Endothelial cell (in vitro differentiated cells): Measurements from ENCODE around the gene OGA. TPM values are rescaled to one million over a fixed set of nuclear protein-coding genes. Genes with fewer than 3 reads are reported as not detected.
A peak's percentile ranks its signal among the peaks of the same experiment; 100 is the strongest.

Experiments used
- DNase-seq: peaks from one replicate; pipeline ENCODE4 v3.0.0; 2021; ENCODE audit warnings: low spot score
- H3K27ac Mint-ChIP-seq: one replicate; pipeline ENCODE4 v1.8.0; 2021; ENCODE audit warnings: mixed read lengths, inconsistent platforms; ENCODE audit not compliant: unreplicated experiment
- H3K27me3 Mint-ChIP-seq: one replicate; pipeline ENCODE4 v1.8.0; 2021; ENCODE audit warnings: mild to moderate bottlenecking, moderate library complexity, mixed read lengths, inconsistent platforms; ENCODE audit not compliant: unreplicated experiment
- H3K36me3 Mint-ChIP-seq: one replicate; pipeline ENCODE4 v1.8.0; 2021; ENCODE audit warnings: mild to moderate bottlenecking, low read depth, mixed read lengths, inconsistent platforms; ENCODE audit not compliant: unreplicated experiment
- H3K4me1 Mint-ChIP-seq: one replicate; pipeline ENCODE4 v1.8.0; 2021; ENCODE audit warnings: mild to moderate bottlenecking, mixed read lengths, inconsistent platforms; ENCODE audit not compliant: unreplicated experiment
- H3K4me3 Mint-ChIP-seq: one replicate; pipeline ENCODE4 v1.8.0; 2021; ENCODE audit warnings: mild to moderate bottlenecking, mixed read lengths, inconsistent platforms; ENCODE audit not compliant: unreplicated experiment
- H3K9me3 Mint-ChIP-seq: one replicate; pipeline ENCODE4 v1.8.0; 2021; ENCODE audit warnings: mixed read lengths, inconsistent platforms; ENCODE audit not compliant: unreplicated experiment
- CTCF ChIP-seq: fragments of 200-600 bp; sonication (generic); IDR thresholded peaks from one replicate; pipeline ENCODE4 v1.5.0; 2021; ENCODE audit warnings: antibody characterized with exemption; ENCODE audit not compliant: unreplicated experiment
- total RNA-seq: library from RNA; stranded (reverse); fragmentation: NEBNext Ultra II Directional; extraction: Animal tissue kit (Norgen Biotek cat#: 25700); gene quantifications from one replicate; pipeline ENCODE4 v1.2.1, GENCODE V29; 2021; ENCODE audit not compliant: unreplicated experiment

Gene OGA
- total RNA-seq, 1 donor from 2014 or later, result 115 TPM

GRCh38 chr10:101818872-101819633 is 809 bp upstream of the OGA start:
- no peaks in the 10 kb centered on the region for H3K9me3 Mint-ChIP-seq
- H3K27me3 Mint-ChIP-seq, result peaks cover 19% of the 10 kb centered on the region
- no peak for DNase-seq
- peak overlapping the region; percentile 94 for H3K4me3 Mint-ChIP-seq
- no peak for TF ChIP-seq CTCF
- H3K27ac Mint-ChIP-seq, result peak overlapping the region; percentile 99
- peaks cover 14% of the 10 kb centered on the region for H3K36me3 Mint-ChIP-seq
- H3K4me1 Mint-ChIP-seq, result peaks cover 15% of the 10 kb centered on the region

- peak overlapping the region; percentile 99 for H3K27ac Mint-ChIP-seq
- H3K9me3 Mint-ChIP-seq, result no peaks in the 10 kb centered on the region
- H3K36me3 Mint-ChIP-seq, result peaks cover 11% of the 10 kb centered on the region
- peaks cover 17% of the 10 kb centered on the region for H3K27me3 Mint-ChIP-seq
- no peak for TF ChIP-seq CTCF
- peaks cover 15% of the 10 kb centered on the region for H3K4me1 Mint-ChIP-seq
- no peak for DNase-seq
- peak overlapping the region; percentile 94 for H3K4me3 Mint-ChIP-seq
Measured at GRCh38 chr10:101817337-101818118, 716 bp downstream of the OGA start.

- no peak for TF ChIP-seq CTCF
- Mint-ChIP-seq H3K4me1 (peaks cover 15% of the 10 kb centered on the region), H3K4me3 (peak overlapping the region; percentile 94), H3K27ac (peak overlapping the region; percentile 90), H3K36me3 (peaks cover 8% of the 10 kb centered on the region), H3K9me3 (no peaks in the 10 kb centered on the region), H3K27me3 (peaks cover 15% of the 10 kb centered on the region)
- DNase-seq, result no peak
Measured at GRCh38 chr10:101816913-101817336, 1.3 kb downstream of the OGA start.

- Mint-ChIP-seq H3K36me3 (peaks cover 2% of the 10 kb centered on the region), H3K27me3 (peaks cover 15% of the 10 kb centered on the region), H3K4me3 (peak overlapping the region; percentile 94), H3K9me3 (no peaks in the 10 kb centered on the region), H3K27ac (peak overlapping the region; percentile 90), H3K4me1 (peaks cover 15% of the 10 kb centered on the region)
- DNase-seq, result no peak
- TF ChIP-seq CTCF, result no peak
Measured at GRCh38 chr10:101816376-101816775, 1.9 kb downstream of the OGA start.
